ENCODE measurements around the gene PIM2.

Gene PIM2

GRCh38 chrX:48965959-48966358, 47.1 kb upstream of the PIM2 start:
- Histone ChIP-seq H3K4me2 (ENCODE audit: low read depth, low read length, poor library complexity, severe bottlenecking) (no peak overlapping the region), H3K27me3 (ENCODE audit: insufficient read depth, low read length, poor library complexity, severe bottlenecking) (no peaks in the 10 kb centered on the region), H3K9me3 (ENCODE audit: insufficient read depth, low read depth, low read length) (no peaks in the 10 kb centered on the region), H3K79me2 (ENCODE audit: insufficient read depth, low read length) (no peaks in the 10 kb centered on the region), H4K20me1 (ENCODE audit: insufficient read depth, low read length, poor library complexity, severe bottlenecking) (no peaks in the 10 kb centered on the region), H3K4me1 (ENCODE audit: insufficient read depth, low read length, poor library complexity, severe bottlenecking) (no peaks in the 10 kb centered on the region), H3K9me2 (replicated peaks; ENCODE audit: low read depth, low read length) (no peaks in the 10 kb centered on the region), H3K36me3 (ENCODE audit: insufficient read depth, low read length) (no peaks in the 10 kb centered on the region), H3K9ac (ENCODE audit: low read depth, low read length, poor library complexity, severe bottlenecking) (no peak overlapping the region), H2AFZ (ENCODE audit: low read length) (no peak overlapping the region), H3K4me3 (ENCODE audit: low read length, poor library complexity, severe bottlenecking) (no peak overlapping the region), H3F3A (ENCODE audit: low read depth) (no peaks in the 10 kb centered on the region)
- no peak for TF ChIP-seq EZH2phosphoT487 (IDR thresholded peaks at IDR 0.05; ENCODE audit: borderline replicate concordance)
- TF ChIP-seq CTCF (conservative IDR thresholded peaks at IDR 0.05; ENCODE audit: low read length) = no peak

GRCh38 chrX:48961585-48962091, 42.8 kb upstream of the PIM2 start:
- H3K36me3 ChIP-seq (ENCODE audit: insufficient read depth, low read length) = no peaks in the 10 kb centered on the region
- H3K27me3 ChIP-seq (ENCODE audit: insufficient read depth, low read length, poor library complexity, severe bottlenecking) = no peaks in the 10 kb centered on the region
- H3K79me2 ChIP-seq (ENCODE audit: insufficient read depth, low read length) = peaks cover 5% of the 10 kb centered on the region
- no peaks in the 10 kb centered on the region for H3F3A ChIP-seq (ENCODE audit: low read depth)
- TF ChIP-seq CTCF (conservative IDR thresholded peaks at IDR 0.05; ENCODE audit: low read length) = no peak
- no peak for TF ChIP-seq EZH2phosphoT487 (IDR thresholded peaks at IDR 0.05; ENCODE audit: borderline replicate concordance)
- H3K9me3 ChIP-seq (ENCODE audit: insufficient read depth, low read depth, low read length) = no peaks in the 10 kb centered on the region
- H3K4me2 ChIP-seq (ENCODE audit: low read depth, low read length, poor library complexity, severe bottlenecking) = no peak overlapping the region
- H3K9ac ChIP-seq (ENCODE audit: low read depth, low read length, poor library complexity, severe bottlenecking) = no peak overlapping the region
- no peak overlapping the region for H2AFZ ChIP-seq (ENCODE audit: low read length)
- H3K4me3 ChIP-seq (ENCODE audit: low read length, poor library complexity, severe bottlenecking) = no peak overlapping the region
- H3K9me2 ChIP-seq (replicated peaks; ENCODE audit: low read depth, low read length) = no peaks in the 10 kb centered on the region
- peaks cover 8% of the 10 kb centered on the region for H3K4me1 ChIP-seq (ENCODE audit: insufficient read depth, low read length, poor library complexity, severe bottlenecking)
- peaks cover 5% of the 10 kb centered on the region for H4K20me1 ChIP-seq (ENCODE audit: insufficient read depth, low read length, poor library complexity, severe bottlenecking)

GRCh38 chrX:48960291-48960690, 41.5 kb upstream of the PIM2 start:
- no peaks in the 10 kb centered on the region for H3F3A ChIP-seq (ENCODE audit: low read depth)
- no peaks in the 10 kb centered on the region for H3K36me3 ChIP-seq (ENCODE audit: insufficient read depth, low read length)
- H3K27me3 ChIP-seq (ENCODE audit: insufficient read depth, low read length, poor library complexity, severe bottlenecking) = no peaks in the 10 kb centered on the region
- H3K9me2 ChIP-seq (replicated peaks; ENCODE audit: low read depth, low read length) = no peaks in the 10 kb centered on the region
- H3K79me2 ChIP-seq (ENCODE audit: insufficient read depth, low read length) = peaks cover 19% of the 10 kb centered on the region
- H4K20me1 ChIP-seq (ENCODE audit: insufficient read depth, low read length, poor library complexity, severe bottlenecking) = peaks cover 18% of the 10 kb centered on the region
- TF ChIP-seq CTCF (conservative IDR thresholded peaks at IDR 0.05; ENCODE audit: low read length) (no peak), EZH2phosphoT487 (IDR thresholded peaks at IDR 0.05; ENCODE audit: borderline replicate concordance) (no peak)
- no peak overlapping the region for H3K9ac ChIP-seq (ENCODE audit: low read depth, low read length, poor library complexity, severe bottlenecking)
- no peak overlapping the region for H2AFZ ChIP-seq (ENCODE audit: low read length)
- no peak overlapping the region for H3K4me2 ChIP-seq (ENCODE audit: low read depth, low read length, poor library complexity, severe bottlenecking)
- no peaks in the 10 kb centered on the region for H3K9me3 ChIP-seq (ENCODE audit: insufficient read depth, low read depth, low read length)
- no peak overlapping the region for H3K4me3 ChIP-seq (ENCODE audit: low read length, poor library complexity, severe bottlenecking)
- peaks cover 13% of the 10 kb centered on the region for H3K4me1 ChIP-seq (ENCODE audit: insufficient read depth, low read length, poor library complexity, severe bottlenecking)
